HG02571 (cell line): ENCODE results near the gene ARF3.
A peak's percentile ranks its signal among the peaks of the same experiment; 100 is the strongest.

Experiments
- ATAC-seq: cut with Tn5 transposase; IDR thresholded peaks from one replicate; pipeline ENCODE4 v1.9.1; 2021; ENCODE audit warnings: mild to moderate bottlenecking, moderate library complexity; ENCODE audit not compliant: unreplicated experiment

Gene ARF3

GRCh38 chr12:48957141-48958048 is at the start of gene ARF3:
Gene ARF3, minus strand, starts transcription at chr12:48957487. Its CDS starts 16,392 bp downstream, at chr12:48941095.
- ATAC-seq: peak; percentile 85

DNA sequence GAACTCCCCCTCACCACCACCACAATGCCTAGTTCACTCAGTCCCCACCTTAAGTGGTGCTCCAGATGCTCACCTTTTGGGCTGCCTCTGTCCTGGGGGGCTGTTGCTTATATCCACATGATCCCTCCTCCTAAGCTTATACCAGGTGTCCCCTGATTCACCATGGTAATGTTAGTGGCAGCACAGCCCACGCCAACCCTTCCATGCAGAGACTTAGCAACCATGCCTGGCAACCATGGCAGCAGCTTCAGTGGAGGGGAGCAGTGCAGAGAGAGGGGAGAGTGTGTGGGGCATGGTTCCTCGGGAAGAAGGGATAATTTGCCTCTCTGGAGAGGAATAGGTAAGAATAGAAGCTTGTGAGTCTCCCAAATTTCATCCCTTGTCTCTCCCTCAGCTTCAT is 43.1 kb upstream of the ARF3 start:
- no peak for ATAC-seq

DNA sequence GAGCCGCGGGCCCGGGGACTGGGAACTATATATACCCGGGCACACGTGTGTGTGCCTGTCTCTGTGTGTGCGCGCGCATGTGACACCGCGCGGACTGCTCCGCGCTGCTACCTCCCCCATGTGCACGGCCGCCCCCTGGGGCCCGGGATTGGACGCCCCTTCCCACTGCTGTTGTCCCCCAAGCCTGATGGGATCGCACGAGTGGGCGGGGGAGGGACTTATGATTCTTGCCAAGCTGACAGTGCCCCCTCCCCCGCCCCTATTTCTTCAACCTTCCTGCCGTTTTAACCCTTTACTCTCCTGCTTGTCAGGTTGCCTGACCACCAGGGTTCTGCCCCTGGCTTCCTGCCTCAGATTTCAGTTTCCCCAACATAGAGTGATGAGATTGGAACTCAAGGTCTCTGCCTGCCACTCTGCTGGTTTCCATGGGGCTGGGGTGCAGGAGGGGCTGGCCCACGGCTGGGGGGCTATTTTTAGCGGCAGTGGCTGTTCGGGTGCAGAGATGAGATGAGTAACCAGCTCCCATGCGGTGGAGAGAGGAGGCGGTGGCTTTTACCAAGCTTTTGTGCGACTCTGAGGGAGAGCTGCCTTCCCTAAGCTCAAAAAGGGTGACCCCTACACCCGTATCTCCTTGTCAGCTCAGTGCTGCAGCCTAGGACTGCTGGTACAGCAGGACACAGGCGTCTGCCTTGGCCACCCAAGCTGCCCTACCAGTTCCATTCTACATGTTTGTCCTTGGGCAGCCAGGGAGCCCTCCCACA is 42.3 kb upstream of the ARF3 start, which contains the start of gene DDN:
Gene DDN (minus strand): TSS at position 5 of the 761 bp plus-strand sequence. CDS start 88 bp downstream, outside the sequence.
- no peak for ATAC-seq

DNA sequence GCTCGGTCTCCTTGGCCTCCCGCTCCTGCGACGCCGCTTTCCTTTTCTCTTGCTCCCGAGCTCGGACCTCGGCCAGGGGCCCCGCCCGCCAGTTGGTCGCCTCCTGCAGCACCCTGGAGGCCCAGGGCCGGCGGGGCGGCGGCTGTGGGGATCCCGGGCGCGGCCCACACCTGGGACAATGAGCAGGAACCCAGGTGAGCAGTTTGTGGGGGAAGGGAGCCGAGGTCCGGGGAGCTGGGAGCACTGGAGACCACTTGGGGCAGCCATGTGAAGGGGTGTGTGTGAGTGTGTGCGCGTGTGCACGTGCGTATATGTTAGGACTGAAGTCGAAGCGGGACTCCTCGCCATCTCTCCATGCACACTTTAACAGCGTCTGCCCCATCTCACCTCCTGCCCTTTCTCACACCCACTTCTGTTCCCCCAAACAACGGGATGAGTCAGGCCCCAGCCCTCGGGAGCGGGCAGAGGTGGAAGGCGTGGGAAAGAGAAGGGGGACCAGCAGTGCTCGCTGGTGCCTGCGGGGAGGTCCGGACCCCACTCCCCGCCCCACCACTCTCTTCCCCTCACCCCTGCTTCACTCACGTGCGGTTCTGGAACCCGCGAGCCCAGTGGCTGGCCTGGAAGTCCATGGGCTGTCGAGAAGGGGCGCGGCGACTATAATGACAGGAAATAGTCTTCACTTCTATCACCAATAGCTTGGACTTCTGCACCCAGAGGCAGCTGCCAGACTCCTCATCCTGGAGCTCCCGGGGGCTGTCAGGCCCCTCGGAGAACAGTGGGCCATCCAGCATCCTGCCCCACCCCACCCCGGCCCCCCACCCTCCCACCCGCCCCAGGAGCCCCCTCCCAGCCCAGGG is 41.4 kb upstream of the ARF3 start:
- ATAC-seq: peak; percentile 10

- ATAC-seq: peak; percentile 39
These were observed 40.6 kb upstream of the ARF3 start for GRCh38 chr12:48997719-48998496.

DNA sequence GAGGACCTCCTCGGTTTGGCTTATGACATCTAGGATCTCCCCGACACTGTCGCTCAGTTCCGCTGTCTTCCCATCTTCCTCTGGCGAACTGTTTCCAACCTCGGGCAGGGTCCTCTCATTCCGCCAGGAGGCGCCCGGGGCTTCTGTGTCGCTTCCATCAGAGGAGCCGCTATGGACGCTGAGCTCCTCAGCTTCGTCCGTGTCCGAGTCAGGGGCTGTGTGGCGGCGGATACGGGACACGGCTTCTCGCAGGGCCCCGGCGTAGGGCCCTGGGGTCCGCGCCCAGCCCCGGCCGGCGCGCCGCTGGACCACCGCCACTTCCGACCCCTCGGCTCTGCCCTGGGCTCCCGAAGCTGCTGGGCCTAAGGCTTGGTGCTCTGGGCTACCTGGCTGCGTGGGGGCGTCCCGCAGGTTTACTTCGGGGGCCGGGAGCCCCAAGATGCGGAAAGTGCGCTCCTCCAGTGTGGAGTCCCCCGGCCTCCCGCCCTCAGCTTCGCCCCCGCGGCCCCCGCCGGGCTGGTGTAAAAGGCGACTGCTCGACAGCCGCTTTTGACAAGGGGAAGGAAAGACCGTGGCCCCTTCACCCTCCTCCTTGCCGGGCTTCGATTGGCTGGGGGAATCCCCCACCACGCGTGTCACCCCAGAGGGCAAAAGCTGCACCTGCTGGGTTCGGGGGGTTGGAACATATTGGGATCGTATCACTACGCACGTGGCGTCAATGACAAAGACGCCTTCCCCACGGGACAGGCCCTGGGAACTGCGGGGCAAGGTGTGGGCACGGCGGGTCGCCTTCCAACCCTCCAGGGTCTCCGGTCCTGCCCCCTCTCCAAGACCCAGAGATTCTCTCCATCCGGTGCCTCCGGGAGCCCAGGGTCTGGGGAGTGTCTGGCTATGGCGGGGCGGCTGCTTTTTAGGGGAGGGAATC is 39.8 kb upstream of the ARF3 start:
- no peak for ATAC-seq

GRCh38 chr12:48995086-48995879 is 38.0 kb upstream of the ARF3 start:
- ATAC-seq: no peak

- ATAC-seq: no peak
These were observed 37.2 kb upstream of the ARF3 start for GRCh38 chr12:48994224-48995085.

- ATAC-seq: no peak
These were observed 36.5 kb upstream of the ARF3 start for GRCh38 chr12:48993787-48994186.

DNA sequence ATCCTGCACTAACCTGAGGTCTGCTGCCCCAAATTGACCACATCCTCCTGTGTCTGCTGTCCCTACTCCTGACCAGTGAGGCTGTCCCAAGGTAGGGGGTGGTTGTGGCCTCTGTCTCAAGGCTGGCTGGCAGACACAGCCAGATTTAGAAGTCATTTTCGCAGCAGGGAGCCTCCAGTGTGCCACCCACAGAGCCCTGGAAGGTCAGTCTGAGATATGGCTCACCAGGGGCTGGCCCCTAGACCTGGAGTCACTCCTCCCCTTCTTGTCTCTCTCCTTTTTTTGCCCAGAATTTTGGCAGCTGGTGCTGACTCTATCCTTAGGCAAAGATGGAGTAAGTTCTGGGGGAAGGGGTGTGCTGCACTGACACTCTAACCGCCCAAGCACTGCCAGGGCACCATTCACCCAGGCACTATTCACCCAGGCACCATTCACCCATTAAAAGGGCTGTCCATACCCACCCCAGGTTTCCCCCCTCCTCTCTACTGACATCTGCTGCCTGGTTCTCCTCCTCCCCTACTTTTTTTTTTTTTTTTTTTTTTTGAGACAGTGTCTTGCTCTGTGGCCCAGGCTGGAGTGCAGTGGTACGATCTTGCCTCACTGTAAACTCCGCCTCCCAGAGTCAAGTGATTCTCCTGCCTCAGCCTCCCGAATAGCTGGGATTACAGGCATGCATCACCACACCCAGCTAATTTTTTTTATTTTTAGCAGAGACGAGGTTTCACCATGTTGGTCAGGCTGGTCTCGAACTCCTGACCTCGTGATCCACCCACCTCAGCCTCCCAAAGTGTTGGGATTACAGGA is 34.2 kb upstream of the ARF3 start:
- ATAC-seq: no peak

GRCh38 chr12:48990552-48990951 is 33.3 kb upstream of the ARF3 start:
- ATAC-seq: no peak

- ATAC-seq: no peak
These were observed 30.9 kb upstream of the ARF3 start for GRCh38 chr12:48988030-48988649.

DNA sequence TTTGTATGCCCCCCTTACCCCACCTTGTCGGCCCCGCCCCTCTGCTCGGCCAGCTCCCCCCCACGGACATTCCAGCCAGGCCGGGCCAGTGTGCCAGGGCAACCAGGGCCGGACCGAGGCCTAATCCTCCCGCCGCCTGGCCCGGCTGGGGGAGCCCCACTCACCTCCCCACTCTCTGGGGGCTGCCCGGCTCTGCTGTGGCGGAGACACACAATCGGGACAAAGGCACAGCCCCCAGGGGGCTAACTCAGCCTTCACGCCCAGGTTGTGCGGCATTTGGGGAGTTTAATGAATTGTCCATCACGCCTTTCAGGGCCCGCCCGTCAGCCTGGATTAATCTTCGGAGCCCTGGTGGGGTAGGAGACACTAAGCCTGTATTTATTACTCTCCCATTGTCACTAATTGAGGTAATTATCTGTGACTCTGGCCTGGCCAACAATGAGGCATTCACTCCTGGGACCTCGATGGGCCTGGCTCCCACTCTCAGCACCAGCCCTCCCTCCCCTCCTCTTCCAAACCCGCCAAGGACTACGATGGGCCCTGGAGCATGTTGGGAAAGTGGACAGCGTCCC is 29.5 kb upstream of the ARF3 start:
- ATAC-seq: no peak

DNA sequence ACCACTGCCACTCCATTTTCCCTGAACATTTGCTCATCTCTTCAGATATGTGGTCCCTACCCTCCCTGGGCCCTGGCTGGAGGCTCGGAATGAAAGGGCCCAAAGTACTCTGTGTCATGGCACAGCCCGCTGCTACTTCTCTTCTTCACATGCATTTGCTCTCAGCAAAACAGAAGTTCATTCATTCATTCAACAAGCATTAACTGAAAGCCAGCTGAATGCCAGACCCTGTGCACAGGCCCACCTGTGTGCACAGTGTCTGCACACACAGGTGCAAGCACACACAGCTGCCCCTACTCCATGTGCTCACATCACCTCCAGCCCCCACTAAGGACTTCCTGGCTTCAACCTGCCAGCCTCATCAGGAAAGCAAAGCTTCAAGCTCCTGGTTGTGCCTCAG is 28.6 kb upstream of the ARF3 start:
- no peak for ATAC-seq

DNA sequence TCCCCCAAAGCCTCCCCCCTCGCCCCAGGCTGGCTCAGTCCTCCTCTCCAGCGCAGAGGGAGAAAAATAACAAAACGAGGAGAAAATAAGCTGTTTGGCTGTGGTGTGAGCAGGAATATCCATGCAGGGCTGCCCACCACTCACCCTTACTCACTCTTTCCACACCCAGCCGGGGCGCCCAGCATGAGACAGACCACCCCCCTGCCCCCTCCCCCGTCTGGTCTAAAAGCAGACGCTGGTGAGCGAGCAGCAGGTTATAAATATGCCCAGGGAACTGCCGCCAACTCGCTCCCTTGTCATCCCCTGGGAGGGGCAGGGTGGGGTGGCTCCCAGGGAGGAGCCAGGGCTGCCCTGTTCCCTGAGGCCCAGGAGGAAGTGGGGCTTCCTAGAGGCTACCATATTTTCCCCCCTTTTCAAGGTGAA is 28.2 kb upstream of the ARF3 start:
- ATAC-seq: no peak
